Posterior vena cava (tissue), 2 donors: ENCODE results near the gene SUV39H1. TPM values are rescaled to one million over a fixed set of nuclear protein-coding genes. Genes with fewer than 3 reads are reported as not detected.
A peak's percentile ranks its signal among the peaks of the same experiment; 100 is the strongest.

ENCODE experiments used
- DNase-seq: peaks from one replicate; pipeline ENCODE4 v3.0.0-alpha.2; 2020; ENCODE audit warnings: low spot score
- intact Hi-C, 2 donors: fragments of 100-400 bp; cut with DNase I; formaldehyde crosslinking; loops; one replicate each; pipeline versions ENCODE4 v1.14.1 to v1.14.2; 2022 to 2023
- total RNA-seq, 2 donors: library from RNA; stranded (reverse); fragmentation: NEBNext Ultra II Directional; extraction: Animal tissue kit (Norgen Biotek cat#: 25700); gene quantifications; one replicate each; pipeline ENCODE4 v1.2.1, GENCODE V29; 2021
- donor health status: DM: yes; HTN: yes; CAD: no.
- donor health status: DM: yes; HTN: yes; CAD: no.

Gene SUV39H1
- total RNA-seq, 2 donors from 2014 or later: 3.8 to 4.5 TPM

DNA sequence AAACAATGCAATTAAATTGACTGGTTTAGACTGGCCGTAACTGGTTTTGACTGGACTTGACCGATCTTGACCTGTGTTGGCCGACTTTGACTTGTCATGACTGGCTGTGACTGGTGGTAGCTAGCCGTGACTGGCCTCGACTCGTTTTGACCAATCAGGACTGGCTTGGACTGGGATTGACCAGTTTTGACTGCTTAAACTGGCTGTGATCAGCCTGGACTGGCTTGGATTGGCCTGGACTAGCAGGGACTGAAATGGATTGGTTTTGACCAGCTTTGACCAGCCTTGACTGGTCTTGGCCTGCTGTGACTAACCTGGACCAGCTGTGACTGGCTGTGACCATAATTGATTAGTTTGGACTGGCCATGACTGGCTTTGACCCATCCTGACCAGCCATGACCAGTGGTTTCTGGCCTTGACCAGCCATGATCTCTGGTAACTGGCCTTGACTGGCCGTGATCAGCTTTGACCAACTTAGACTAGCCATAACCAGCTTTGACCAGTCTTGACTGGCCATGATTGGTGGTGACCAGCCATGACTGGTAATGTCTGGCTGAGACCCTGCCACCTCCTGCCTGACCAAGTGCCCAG, 13.1 kb downstream of the SUV39H1 start:
- intact Hi-C loops: no loop called here
- DNase-seq: no peak

DNA sequence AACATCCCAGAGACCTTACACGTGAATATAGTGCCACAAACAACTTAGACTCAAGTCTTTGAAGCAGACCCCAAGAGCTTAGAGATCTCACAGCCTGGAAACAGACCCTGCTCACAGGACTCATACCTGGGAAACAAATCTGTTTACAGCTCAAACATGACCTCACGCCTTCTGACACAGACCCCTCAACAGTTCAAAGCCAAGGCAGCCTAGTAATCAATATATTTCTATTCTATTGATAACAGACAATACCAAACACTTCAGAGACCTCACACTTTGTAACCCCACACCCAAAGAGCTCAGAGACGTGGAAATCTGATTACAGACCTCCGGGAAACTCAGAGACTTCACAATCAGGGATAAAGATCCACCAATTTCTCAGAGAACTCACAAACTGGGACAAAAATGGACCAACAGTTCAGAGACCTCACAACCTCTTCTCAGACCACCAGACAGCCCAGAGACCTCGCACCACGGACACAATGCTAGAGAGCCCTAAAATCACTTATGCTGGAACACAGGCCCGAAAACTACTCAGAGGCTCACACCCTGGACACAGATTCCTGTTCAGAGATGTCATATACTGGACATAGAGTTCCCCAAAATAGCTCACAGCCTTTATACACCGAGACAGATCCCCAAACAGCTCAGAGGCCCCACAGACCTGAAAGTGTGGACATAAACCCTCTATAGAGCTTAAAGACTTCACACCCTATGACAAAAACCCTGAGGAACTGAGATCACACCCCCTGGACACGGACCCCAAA, 14.8 kb downstream of the SUV39H1 start:
- intact Hi-C loops: no loop called here
- no peak for DNase-seq

GRCh38 chrX:48711929-48712505, 15.5 kb downstream of the SUV39H1 start:
- DNase-seq: no peak
- intact Hi-C loops: no loop called here

DNA sequence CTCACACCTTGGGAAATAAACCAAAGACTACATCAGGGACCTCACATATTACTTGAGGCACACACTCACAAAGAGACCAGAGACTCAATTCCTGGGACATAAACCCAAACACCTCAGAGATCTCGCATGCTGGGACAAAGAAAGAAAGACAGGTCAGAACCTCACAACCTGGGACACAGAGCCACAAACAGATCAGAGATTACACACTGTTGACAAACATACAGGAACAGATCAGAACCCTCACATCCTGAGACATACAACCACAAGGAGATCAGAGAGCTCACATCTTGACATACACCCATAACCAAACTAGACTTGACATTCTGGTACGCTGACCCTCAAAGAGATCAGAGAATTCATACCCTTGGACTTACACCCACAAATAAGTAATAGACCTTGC, 17.3 kb downstream of the SUV39H1 start:
- DNase-seq: no peak
- intact Hi-C loops: no loop called here

DNA sequence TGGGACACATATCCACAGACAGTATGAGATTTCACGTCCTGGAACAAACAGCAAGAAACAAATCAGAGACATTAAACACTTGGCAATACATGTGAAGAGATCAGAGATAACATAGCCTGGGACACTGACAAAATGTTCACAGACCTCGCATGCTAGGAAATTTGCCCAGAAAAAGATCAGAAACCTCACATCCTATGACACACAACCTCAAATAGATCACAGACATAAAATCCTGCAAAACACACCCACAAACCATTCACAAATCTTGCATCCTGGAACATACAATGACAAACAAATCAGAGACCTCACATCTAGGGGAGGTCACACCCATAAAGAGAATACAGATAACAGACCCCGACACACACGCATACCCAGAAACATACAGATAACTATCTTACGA, 18.0 kb downstream of the SUV39H1 start:
- DNase-seq: no peak
- intact Hi-C loops: no loop called here

GRCh38 chrX:48715072-48715471, 18.5 kb downstream of the SUV39H1 start:
- DNase-seq: no peak
- intact Hi-C loops: no loop called here

DNA sequence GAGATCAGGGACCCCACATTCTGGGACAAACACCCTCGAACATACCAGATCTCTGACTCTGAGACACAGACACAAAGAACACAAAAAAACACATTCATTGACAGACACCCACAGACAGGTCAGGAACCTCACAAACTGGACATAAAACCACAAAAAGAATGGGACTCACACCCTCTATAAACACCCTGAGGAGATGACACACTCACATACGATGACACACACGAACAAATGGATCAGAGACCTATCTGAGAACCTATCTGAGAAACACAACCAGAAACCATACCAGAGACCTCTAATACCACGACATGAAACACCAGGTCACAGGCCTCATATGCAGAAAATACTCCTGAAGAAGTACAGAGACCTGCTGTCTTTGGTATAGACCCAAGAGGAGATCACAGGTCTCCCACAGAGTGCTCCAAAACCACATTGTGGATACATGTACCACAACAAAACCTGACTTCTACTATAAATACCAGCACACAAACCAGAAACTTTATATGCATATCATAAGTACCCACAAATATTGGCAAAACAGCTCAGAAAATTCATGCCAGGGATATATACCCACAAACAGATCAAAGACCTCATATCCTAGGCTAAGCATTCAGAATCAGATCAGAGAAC, 19.5 kb downstream of the SUV39H1 start:
- DNase-seq: no peak
- intact Hi-C loops: no loop called here

- intact Hi-C loops: no loop called here
- DNase-seq: no peak
Measured at GRCh38 chrX:48719958-48720357, 23.4 kb downstream of the SUV39H1 start.

DNA sequence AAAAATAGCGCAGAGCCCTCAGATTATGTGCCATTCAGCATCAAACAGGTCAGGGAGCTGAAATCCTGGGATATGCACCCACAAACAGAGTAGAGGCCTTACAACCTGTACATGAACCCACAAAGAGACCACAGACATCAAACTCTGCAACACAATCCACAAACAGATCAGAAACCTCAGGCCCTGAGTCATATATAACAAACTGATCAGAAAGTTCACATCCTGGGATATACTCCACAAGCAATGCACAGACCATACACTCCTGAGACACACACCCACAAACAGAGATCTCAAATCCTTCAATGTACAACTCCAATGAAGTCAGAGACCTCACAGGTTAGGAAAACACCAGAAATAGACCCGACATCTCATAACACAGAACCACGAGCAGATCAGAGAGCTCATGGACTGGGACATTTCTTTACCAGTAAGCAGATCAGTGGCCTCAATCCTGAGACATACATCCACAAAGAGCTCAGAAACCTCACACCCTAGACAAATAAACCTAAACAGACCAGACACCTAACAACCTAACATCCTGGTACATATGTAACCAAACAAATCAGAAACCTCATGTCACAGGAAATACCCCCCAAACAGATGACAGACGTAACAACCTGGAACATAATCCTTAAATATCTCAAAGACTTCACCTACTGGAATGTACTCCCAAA, 24.2 kb downstream of the SUV39H1 start:
- intact Hi-C loops: no loop called here
- DNase-seq: no peak

GRCh38 chrX:48721916-48722315, 25.4 kb downstream of the SUV39H1 start:
- no peak for DNase-seq
- intact Hi-C loops: no loop called here

- intact Hi-C loops: no loop called here
- DNase-seq: no peak
Measured at GRCh38 chrX:48726596-48726995, 30.1 kb downstream of the SUV39H1 start.

GRCh38 chrX:48728653-48729052, 32.1 kb downstream of the SUV39H1 start:
- DNase-seq: no peak
- intact Hi-C loops: loop anchor here in 1 of 2 donors (1.0 kb wide), 1 partner anchor 27 kb away; no protein-coding TSS in a partner anchor

- intact Hi-C loops: no loop called here
- no peak for DNase-seq
Measured at GRCh38 chrX:48736303-48736702, 39.8 kb downstream of the SUV39H1 start.

GRCh38 chrX:48736878-48737212, 40.3 kb downstream of the SUV39H1 start:
- no peak for DNase-seq
- intact Hi-C loops: no loop called here

DNA sequence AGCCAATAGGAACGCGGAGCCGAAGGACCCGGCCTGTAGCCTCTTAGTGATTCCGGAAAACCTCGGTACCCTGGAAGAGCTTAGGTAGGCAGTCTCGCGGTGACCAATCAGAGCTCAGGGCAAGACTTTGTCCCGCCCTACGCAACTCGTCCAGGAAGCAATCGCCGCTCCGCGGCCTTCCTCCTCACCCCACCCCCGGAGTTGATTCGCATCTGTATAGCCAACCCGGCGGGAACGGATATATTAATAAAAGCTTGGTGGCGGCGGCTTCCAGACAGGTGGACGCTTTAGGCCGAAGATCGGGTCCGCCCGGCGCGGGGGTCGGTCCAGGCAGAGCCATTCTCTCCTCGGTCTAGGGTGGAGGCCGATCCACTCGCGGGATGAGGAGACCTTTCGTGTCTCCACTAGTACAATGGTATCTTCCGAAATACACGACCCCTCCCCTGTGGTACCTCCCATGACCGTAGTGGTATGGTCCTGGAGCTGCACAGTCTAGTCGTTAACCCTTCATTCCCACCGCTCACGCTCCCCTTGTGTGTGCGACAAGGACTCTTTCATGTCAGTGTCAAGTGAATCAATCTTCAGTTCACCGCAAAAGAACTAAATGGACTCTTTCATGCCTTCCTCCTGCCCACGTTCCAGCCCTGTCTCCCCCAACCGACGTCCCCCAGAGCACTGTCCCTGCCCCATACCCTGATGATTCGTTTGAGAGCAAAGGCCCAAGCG, 40.8 kb downstream of the SUV39H1 start:
- DNase-seq: peak; percentile 97
- intact Hi-C loops: no loop called here

DNA sequence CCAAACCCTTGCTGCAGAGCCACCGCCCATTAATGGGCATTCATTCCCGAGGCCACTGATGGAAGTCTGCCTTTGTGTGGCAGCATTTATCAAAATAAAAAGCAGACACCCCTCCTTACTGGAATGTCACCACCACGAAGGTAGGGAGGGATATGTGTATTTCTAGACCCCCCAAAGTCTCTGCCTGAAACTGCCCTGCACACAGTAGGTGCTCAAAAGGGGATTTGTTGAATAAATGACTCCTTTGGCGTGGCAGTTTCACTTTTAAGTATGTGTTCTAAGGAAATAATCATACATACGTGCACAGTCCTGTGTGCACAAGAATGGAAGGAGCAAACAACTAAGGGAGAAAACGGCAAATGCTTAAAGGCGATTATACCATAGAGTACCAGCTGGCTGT, 41.4 kb downstream of the SUV39H1 start:
- DNase-seq: no peak
- intact Hi-C loops: no loop called here

- intact Hi-C loops: no loop called here
- DNase-seq: peak; percentile 64
Measured at GRCh38 chrX:48741834-48742233, 45.3 kb downstream of the SUV39H1 start.

DNA sequence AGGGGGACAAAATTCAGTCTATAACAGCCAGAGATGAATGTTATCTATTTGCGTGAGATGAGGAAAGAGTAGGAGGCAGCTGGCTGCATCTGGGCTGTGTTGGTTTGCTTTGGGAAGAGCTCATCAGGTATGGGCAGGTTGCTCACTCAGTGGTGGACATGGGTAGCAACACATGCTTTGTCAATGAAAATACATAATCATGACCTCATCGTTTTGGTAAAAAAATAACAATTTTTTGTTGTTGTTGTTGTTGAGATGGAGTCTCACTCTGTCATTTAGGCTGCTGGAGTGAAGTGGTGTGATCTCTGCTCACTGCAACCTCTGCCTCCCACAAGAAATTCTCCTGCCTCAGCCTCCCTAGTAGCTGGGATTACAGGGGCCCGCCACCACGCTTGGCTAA, 48.7 kb downstream of the SUV39H1 start:
- intact Hi-C loops: no loop called here
- no peak for DNase-seq

- intact Hi-C loops: no loop called here
- DNase-seq: peak; percentile 50
Measured at GRCh38 chrX:48747415-48748016, 51.0 kb downstream of the SUV39H1 start.
